Stimulated activated CD8-positive, alpha-beta memory T cell treated with anti-CD3 and anti-CD28 coated beads, Interleukin-2, amount 100 ng/mL, for 48 hours (primary cell): Measurements from ENCODE around the gene AMPH.
A peak's percentile ranks its signal among the peaks of the same experiment; 100 is the strongest.

ENCODE experiments used
- DNase-seq, 2 donors: peaks; one replicate each; pipeline ENCODE4 v3.0.0-alpha.2; 2020; ENCODE audit warnings: low read depth in 2 of 2

AMPH gene

GRCh38 chr7:38630720-38631673, at the start of gene AMPH:
TSS of gene AMPH (minus strand) at chr7:38631373. CDS start at chr7:38631351, 22 bp downstream.
- peak in 1 of 2 donors; percentile 15 for DNase-seq

GRCh38 chr7:38679419-38679818, 48.2 kb upstream of the AMPH start:
- no peak for DNase-seq

- DNase-seq, result no peak
These were observed 47.5 kb upstream of the AMPH start for GRCh38 chr7:38678698-38679054.

GRCh38 chr7:38677981-38678697, 47.0 kb upstream of the AMPH start:
- DNase-seq, result no peak

- DNase-seq, result no peak
These were observed 44.4 kb upstream of the AMPH start for GRCh38 chr7:38675494-38676106.

- DNase-seq, result no peak
These were observed 43.3 kb upstream of the AMPH start for GRCh38 chr7:38674513-38674912.

GRCh38 chr7:38673795-38674194, 42.6 kb upstream of the AMPH start:
- DNase-seq, result no peak

- DNase-seq, result no peak
These were observed 41.0 kb upstream of the AMPH start for GRCh38 chr7:38671911-38672905.

- DNase-seq, result no peak
These were observed 38.9 kb upstream of the AMPH start for GRCh38 chr7:38669965-38670520.

- no peak for DNase-seq
These were observed 33.8 kb upstream of the AMPH start for GRCh38 chr7:38664972-38665371.

- DNase-seq, result peak in 1 of 2 donors; percentile 8
These were observed 29.4 kb upstream of the AMPH start for GRCh38 chr7:38660427-38661099.

GRCh38 chr7:38659931-38660330, 28.8 kb upstream of the AMPH start:
- DNase-seq, result no peak

- no peak for DNase-seq
These were observed 27.7 kb upstream of the AMPH start for GRCh38 chr7:38658921-38659320.

GRCh38 chr7:38656968-38657367, 25.8 kb upstream of the AMPH start:
- no peak for DNase-seq

- DNase-seq, result no peak
These were observed 24.9 kb upstream of the AMPH start for GRCh38 chr7:38655833-38656774.

- DNase-seq, result no peak
These were observed 6.8 kb upstream of the AMPH start for GRCh38 chr7:38637957-38638356.

- no peak for DNase-seq
These were observed 1.2 kb upstream of the AMPH start for GRCh38 chr7:38632411-38632810.

- no peak for DNase-seq
These were observed 1.3 kb downstream of the AMPH start for GRCh38 chr7:38629651-38630510.
